CD4-positive, alpha-beta T cell treated with Interleukin-15 for 1 hour (primary cell): Measurements from ENCODE around the gene GNA12.
A peak's percentile ranks its signal among the peaks of the same experiment; 100 is the strongest.
"Not testable (repeated sequence)": the region's sequence is repeated elsewhere in the genome, so short reads cannot be mapped to it uniquely, and the experiment has no call there.

Experiments
- DNase-seq: peaks from one replicate; pipeline ENCODE4 v3.0.0-alpha.2; 2020

GNA12 gene

DNA sequence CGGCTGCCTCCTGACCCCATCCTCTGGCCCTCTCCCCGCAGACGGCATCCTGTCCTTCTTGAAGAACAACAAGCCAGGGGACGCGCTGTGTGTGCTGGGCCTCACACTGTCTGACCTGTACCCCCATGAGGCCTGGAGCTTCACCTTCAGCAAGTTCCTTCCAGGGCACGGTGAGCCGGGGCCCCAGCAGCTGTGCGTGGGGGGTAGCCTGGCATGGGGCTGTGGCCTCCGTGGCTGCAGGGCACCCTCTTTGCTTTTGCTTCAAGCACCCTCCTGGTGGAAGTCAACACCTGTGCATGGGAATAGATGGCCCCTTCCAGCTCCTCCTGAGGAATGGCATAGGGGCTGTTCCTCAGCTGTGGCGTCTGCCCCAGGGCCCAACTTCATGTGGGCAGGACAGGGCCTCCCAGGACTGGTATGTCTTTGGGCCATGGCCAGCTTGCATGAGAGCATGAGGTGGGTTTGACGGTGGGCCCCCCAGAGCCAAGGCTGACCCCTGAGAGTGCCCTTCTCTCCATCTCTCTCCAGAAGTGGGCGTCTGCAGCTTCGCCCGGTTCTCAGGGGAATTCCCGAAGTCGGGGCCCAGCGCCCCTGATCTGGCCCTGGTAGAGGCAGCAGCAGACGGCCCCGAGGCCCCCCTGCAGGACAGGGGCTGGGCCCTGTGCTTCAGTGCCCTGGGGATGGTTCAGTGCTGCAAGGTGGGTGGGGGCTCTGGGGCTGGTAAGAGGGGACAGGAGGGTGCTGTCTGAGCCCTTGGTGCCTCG, 135.4 kb downstream of the GNA12 start:
- DNase-seq, result no peak

- no peak for DNase-seq
Measured at GRCh38 chr7:2708041-2708440, 136.1 kb downstream of the GNA12 start.

GRCh38 chr7:2707481-2707880, 136.6 kb downstream of the GNA12 start:
- no peak for DNase-seq

DNA sequence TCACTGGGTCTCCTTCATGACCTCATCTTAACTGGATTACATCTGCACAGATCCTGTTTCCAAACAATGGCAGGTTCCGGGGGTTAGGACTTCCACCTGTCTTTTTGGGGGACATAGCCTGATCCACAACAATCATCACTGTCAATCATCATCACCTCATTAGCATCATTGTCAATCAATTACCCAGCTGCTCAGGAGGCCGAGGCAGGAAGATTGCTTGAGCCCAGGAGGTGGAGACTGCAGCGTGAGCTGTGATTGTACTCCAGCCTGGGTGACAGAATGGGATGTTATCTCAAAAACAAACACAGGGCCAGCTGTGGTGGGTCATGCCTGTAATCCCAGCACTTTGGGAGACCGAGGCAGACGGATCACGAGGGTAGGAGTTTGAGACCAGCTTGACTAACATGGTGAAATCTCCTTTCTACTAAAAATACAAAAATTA, 137.4 kb downstream of the GNA12 start:
- no peak for DNase-seq

GRCh38 chr7:2705371-2706096, 138.6 kb downstream of the GNA12 start:
- no peak for DNase-seq

GRCh38 chr7:2702594-2702957, 141.5 kb downstream of the GNA12 start:
- no peak for DNase-seq

DNA sequence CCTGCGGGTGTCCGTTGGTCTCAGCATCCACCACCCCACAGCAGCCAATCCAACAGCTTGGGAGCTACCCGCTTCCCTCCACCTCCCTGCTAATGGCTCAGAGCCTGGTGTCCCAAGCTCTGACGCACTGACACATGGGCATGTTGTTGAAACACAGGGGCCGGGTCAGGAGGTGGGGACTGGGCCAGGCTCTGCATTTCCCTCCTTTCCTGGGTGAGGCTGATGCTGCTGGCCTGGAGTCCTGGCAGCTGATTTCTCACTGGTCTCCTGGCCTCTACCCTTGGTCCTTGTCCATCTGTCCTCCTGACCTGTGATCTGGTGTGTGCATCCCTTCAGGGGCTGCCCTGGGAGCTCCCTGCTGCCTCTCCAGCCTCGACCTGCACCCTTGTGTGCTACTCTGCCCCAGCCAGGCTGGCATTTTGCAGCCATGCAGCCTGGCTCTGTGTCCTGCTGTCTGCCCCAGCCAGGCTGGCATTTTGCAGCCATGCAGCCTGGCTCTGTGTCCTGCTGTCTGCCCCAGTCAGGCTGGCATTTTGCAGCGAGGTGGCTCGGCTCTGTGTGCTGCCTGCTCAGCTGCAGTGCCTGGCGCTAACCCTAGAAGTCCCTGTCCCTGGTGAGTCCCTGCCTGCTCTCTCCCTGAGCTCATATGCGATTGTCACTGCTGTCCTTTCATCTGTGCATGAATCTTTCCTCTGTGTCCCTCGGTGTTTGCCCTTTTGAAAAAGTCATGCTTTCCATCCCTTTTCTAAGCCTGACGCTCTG, 142.1 kb downstream of the GNA12 start:
- no peak for DNase-seq

GRCh38 chr7:2701424-2701823, 142.7 kb downstream of the GNA12 start:
- no peak for DNase-seq

DNA sequence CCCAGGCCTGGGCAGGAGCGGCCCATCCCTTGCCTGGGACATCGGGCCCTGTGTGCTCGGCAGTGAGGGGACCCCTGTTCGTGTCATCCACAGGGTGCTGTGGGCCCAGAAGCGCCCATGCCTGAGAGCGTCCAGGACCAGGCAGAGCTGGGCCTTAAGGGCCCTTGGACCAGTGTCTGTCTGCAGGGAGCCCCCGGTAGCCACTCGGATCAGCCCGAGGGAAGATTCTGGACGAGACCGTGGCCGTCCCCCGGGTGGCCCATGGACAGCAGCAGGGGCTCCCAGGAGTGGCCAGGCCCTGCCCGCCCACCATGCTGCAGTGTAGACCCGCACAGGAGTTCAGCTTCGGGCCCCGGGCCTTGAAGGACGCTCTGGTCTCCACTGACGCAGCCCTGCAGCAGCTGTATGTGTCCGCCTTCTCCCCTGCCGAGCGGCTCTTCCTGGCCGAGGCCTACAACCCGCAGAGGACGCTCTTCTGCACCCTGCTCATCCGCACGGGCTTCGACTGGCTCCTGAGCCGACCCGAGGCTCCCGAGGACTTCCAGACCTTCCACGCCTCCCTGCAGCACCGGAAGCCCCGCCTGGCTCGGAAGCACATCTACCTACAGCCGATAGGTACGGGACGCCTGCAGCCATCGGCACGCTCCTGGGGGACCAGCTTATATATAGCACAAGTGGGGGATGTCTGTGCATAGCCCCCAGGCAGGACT, 143.8 kb downstream of the GNA12 start:
- no peak for DNase-seq

DNA sequence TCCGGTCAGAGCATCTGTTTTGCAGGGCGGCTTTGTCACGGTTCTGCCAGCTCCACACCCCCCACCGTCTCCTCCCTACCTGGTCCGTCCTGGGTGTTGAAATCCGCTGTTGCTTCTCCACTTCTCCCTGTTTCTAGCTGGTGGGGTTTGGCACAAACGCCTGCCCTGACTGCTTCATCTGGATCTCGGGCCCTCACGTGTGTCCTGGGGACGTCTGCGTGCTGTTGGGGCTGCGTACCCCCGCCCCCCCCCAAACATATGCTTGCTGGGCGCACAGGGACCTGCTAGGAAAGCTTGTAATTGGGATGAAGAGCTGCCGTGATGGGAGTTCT, 144.9 kb downstream of the GNA12 start:
- no peak for DNase-seq

DNA sequence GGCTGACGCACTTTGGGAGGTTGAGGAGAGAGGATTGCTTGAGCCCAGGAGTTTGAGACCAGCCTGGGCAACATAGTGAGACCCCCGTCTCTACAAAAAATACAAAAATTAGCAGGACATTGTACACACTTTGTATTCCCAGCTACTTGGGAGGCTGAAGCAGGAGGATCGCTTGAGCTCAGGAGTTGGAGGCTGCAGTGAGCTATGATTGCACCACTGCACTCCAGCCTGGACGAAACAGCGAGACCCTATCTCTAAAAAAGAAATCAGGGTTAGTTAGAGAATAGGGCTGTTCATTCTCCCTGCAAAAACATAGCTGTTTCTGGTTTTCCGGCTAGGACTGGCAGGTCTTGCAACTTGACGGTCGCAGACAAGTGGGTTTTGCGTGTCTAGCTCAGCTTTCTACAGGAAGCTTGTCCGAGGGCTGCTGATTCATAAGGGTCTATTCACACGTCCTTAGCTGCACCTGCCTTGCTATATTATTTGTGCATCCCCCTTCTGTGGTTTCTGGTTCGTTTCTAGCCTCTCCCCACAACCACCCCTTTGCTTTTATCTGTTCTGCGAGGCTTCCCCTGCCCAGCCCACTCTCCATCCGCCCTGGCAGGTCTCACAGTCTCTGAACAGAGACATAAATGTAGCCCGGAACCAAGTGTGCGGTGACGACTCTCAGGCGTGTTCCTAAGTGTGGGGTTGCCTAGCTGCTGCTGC, 145.4 kb downstream of the GNA12 start:
- DNase-seq, result peak; percentile 55

GRCh38 chr7:2694122-2694436, 150.0 kb downstream of the GNA12 start:
- not testable (repeated sequence) for DNase-seq

DNA sequence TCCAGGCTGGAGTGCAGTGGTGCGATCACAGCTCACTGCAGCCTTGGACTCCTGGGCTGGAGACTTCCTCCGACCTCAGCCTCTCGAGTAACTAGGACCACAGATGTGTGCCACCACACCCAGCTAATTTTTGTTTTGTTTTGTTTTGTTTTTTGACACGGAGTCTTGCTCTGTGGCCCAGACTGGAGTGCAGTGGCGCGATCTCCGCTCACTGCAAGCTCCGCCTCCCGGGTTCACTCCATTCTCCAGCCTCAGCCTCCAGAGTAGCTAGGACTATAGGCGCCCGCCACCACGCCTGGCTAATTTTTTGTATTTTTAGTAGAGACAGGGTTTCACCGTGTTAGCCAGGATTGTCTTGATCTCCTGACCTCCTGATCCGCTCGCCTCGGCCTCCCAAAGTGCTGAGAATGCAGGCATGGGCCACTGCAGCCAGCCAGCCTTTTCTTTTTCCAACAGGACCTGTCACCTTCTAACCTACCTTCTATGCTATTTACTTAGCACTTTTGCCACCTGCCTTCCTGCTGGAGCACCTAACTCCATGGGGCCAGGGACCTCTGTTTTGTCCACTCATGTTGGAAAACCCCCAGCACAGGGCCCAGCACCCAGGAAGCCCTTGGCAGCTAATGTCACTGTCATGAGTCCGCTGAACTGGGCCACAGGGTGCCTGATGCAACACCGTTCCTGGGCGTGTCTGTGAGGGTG, 150.5 kb downstream of the GNA12 start:
- DNase-seq, result peak; percentile 67

- no peak for DNase-seq
Measured at GRCh38 chr7:2692543-2692942, 151.6 kb downstream of the GNA12 start.

DNA sequence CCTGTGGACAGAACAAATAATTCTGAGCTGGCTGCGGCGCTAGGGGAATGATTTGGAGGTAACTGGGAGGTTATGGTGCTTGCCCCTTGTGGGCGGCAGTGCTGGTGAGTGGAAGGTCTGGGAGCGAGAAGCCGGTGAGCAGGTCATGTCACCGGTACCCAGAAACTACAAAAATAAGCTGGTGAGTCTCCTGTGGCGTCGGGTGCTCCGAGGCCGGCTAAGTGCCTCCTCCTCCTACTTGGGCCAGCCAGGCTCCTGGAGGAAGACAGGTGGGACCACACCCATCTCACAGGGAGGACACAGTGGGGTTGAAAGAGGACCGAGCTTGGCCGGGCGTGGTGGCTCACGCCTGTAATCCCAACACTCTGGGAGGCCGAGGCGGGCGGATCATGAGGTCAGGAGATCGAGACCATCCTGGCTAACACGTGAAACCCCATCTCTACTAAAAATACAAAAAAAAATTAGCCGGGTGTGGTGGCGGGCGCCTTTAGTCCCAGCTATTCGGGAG, 152.1 kb downstream of the GNA12 start:
- DNase-seq, result not testable (repeated sequence)

- peak; percentile 35 for DNase-seq
Measured at GRCh38 chr7:2691011-2691707, 152.9 kb downstream of the GNA12 start.

GRCh38 chr7:2689951-2690705, 154.0 kb downstream of the GNA12 start:
- DNase-seq, result no peak

DNA sequence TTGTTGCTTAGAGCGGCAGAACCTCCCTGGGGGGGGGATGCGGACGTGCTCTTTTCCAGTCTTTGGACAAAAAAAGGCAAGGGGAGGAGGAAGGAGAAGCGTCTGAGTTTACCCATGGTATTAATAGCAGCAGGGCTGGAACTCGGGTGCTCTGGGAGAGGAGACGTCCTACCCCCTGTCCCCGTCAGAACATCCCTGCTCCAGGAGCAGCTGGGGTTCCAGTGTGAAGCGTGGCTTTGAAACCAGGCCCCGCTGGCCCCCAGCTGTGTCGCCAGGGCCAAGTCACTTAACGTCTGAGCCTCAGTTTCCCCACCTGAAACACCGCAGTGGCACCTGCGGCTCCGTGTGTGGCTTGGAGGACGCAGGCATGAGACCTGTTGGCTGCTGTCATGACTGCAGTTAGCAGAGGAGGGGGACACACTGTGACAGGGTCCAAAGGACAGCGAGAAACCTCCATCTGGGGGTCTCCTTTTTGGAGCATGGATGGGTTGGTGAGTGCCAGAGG, 154.7 kb downstream of the GNA12 start:
- DNase-seq, result no peak

GRCh38 chr7:2688409-2689342, 155.4 kb downstream of the GNA12 start:
- no peak for DNase-seq
